ENCODE results near the gene CTAGE15.
"Not testable (repeated sequence)": the region's sequence is repeated elsewhere in the genome, so short reads cannot be mapped to it uniquely, and the experiment has no call there.

Gene CTAGE15

GRCh38 chr7:143615545-143615944, 43.9 kb downstream of the CTAGE15 start:
- H3K27ac Mint-ChIP-seq; H3K4me1 Mint-ChIP-seq; H3K27me3 Mint-ChIP-seq; H3K36me3 Mint-ChIP-seq (ENCODE audit: low read depth); DNase-seq; H3K4me3 Mint-ChIP-seq; H3K9me3 Mint-ChIP-seq; ATAC-seq: not testable (repeated sequence)

- H3K27ac Mint-ChIP-seq; H3K4me3 Mint-ChIP-seq; H3K9me3 Mint-ChIP-seq; ATAC-seq; H3K27me3 Mint-ChIP-seq; H3K36me3 Mint-ChIP-seq (ENCODE audit: low read depth); DNase-seq; H3K4me1 Mint-ChIP-seq: not testable (repeated sequence)
Observed at GRCh38 chr7:143617204-143617603, 45.6 kb downstream of the CTAGE15 start.

- H3K4me1 Mint-ChIP-seq; H3K36me3 Mint-ChIP-seq (ENCODE audit: low read depth); H3K27ac Mint-ChIP-seq: not testable (repeated sequence)
Observed at GRCh38 chr7:143620058-143620457, 48.5 kb downstream of the CTAGE15 start.

GRCh38 chr7:143620646-143621045, 49.0 kb downstream of the CTAGE15 start, which contains the start of gene TCAF2:
TCAF2 (plus strand) TSS chr7:143620974.
- H3K4me3 Mint-ChIP-seq = peak within 1 kb of the TSS; percentile 51
- peak; percentile 84 for DNase-seq
- H3K4me1 Mint-ChIP-seq; H3K36me3 Mint-ChIP-seq (ENCODE audit: low read depth); H3K27me3 Mint-ChIP-seq; H3K9me3 Mint-ChIP-seq; H3K27ac Mint-ChIP-seq: not testable (repeated sequence)
- ATAC-seq = peak; percentile 90

More at GRCh38 chr7:143620058-143620457, 48.5 kb downstream of the CTAGE15 start:
- DNase-seq = peak; percentile 76
- H3K4me3 Mint-ChIP-seq, H3K27me3 Mint-ChIP-seq, H3K9me3 Mint-ChIP-seq: not testable (repeated sequence)
- peak; percentile 22 for ATAC-seq

- not testable (repeated sequence) for DNase-seq; H3K36me3 Mint-ChIP-seq (ENCODE audit: low read depth); H3K4me3 Mint-ChIP-seq; H3K27ac Mint-ChIP-seq; H3K27me3 Mint-ChIP-seq; H3K4me1 Mint-ChIP-seq; H3K9me3 Mint-ChIP-seq
- ATAC-seq = peak; percentile 57
Observed at GRCh38 chr7:143621175-143621574, 49.6 kb downstream of the CTAGE15 start.

GRCh38 chr7:143622130-143622529, 50.5 kb downstream of the CTAGE15 start:
- H3K27ac Mint-ChIP-seq; H3K27me3 Mint-ChIP-seq; H3K4me1 Mint-ChIP-seq; H3K4me3 Mint-ChIP-seq; DNase-seq; H3K36me3 Mint-ChIP-seq (ENCODE audit: low read depth); H3K9me3 Mint-ChIP-seq: not testable (repeated sequence)
- peak; percentile 27 for ATAC-seq
